ENCODE results near the gene LRRC1. TPM values are rescaled to one million over a fixed set of nuclear protein-coding genes. Genes with fewer than 3 reads are reported as not detected.

The LRRC1 gene
- total and polyA plus RNA-seq, 2 experiments from 2014 or later, result 11.3 to 16.6 TPM

DNA sequence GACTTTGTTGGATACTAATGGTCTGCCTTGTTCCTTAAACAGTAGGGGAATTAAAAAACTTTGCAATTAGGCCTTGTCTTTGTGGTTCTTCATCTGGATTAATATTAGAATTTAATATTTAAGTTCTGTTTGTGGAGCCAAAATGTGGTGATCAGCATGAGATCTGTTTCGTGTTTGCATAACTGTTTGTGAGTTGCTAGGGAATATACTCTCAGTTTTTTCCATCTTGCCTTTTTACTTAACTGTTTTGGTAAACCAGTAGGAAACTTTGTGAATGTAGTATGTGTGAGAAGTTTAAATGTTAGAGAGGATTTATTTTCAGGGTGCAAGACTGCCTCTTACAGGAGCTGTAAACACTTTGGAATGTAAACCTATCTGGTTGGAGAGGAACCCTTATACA is 35.6 kb downstream of the LRRC1 start:
- no peak overlapping the region for H3K4me3 Mint-ChIP-seq
- peak overlapping the region; percentile 76; the same call in 1 of the 2 replicates for H3K27ac Mint-ChIP-seq
- Histone ChIP-seq H3K27me3 (ENCODE audit: insufficient read depth) (no peaks in the 10 kb centered on the region), H3K9me2 (ENCODE audit: insufficient read depth) (no peaks in the 10 kb centered on the region), H2AFZ (no peak overlapping the region), H3K4me2 (peak overlapping the region; percentile 18), H3K79me2 (replicated peaks; ENCODE audit: insufficient read depth) (peaks cover 65% of the 10 kb centered on the region), H3K4me3 (no peak overlapping the region), H4K20me1 (replicated peaks; ENCODE audit: insufficient read depth) (no peaks in the 10 kb centered on the region), H3K36me3 (ENCODE audit: insufficient read depth) (no peaks in the 10 kb centered on the region), H3K27ac (ENCODE audit: low read depth) (no peak overlapping the region), H3K4me1 (ENCODE audit: insufficient read depth) (peaks cover 25% of the 10 kb centered on the region), H3F3A (replicated peaks; ENCODE audit: low read depth) (no peaks in the 10 kb centered on the region)
- no peaks in the 10 kb centered on the region for H3K27me3 Mint-ChIP-seq (ENCODE audit: insufficient read depth, low read depth, poor library complexity)
- no peaks in the 10 kb centered on the region for H3K9me3 Mint-ChIP-seq
- H3K4me1 Mint-ChIP-seq, result peaks cover 44% of the 10 kb centered on the region
- ATAC-seq, result no peak
- no peak for DNase-seq (ENCODE audit: low spot score)
- TF ChIP-seq EZH2 (IDR thresholded peaks at IDR 0.05; ENCODE audit: low read depth, unreplicated experiment), result no peak
- TF ChIP-seq, protein P1, sequence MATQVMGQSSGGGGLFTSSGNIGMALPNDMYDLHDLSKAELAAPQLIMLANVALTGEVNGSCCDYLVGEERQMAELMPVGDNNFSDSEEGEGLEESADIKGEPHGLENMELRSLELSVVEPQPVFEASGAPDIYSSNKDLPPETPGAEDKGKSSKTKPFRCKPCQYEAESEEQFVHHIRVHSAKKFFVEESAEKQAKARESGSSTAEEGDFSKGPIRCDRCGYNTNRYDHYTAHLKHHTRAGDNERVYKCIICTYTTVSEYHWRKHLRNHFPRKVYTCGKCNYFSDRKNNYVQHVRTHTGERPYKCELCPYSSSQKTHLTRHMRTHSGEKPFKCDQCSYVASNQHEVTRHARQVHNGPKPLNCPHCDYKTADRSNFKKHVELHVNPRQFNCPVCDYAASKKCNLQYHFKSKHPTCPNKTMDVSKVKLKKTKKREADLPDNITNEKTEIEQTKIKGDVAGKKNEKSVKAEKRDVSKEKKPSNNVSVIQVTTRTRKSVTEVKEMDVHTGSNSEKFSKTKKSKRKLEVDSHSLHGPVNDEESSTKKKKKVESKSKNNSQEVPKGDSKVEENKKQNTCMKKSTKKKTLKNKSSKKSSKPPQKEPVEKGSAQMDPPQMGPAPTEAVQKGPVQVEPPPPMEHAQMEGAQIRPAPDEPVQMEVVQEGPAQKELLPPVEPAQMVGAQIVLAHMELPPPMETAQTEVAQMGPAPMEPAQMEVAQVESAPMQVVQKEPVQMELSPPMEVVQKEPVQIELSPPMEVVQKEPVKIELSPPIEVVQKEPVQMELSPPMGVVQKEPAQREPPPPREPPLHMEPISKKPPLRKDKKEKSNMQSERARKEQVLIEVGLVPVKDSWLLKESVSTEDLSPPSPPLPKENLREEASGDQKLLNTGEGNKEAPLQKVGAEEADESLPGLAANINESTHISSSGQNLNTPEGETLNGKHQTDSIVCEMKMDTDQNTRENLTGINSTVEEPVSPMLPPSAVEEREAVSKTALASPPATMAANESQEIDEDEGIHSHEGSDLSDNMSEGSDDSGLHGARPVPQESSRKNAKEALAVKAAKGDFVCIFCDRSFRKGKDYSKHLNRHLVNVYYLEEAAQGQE (IDR thresholded peaks at IDR 0.05; ENCODE audit: unreplicated experiment), result no peak
- H3K36me3 Mint-ChIP-seq (ENCODE audit: low read depth), result no peaks in the 10 kb centered on the region

DNA sequence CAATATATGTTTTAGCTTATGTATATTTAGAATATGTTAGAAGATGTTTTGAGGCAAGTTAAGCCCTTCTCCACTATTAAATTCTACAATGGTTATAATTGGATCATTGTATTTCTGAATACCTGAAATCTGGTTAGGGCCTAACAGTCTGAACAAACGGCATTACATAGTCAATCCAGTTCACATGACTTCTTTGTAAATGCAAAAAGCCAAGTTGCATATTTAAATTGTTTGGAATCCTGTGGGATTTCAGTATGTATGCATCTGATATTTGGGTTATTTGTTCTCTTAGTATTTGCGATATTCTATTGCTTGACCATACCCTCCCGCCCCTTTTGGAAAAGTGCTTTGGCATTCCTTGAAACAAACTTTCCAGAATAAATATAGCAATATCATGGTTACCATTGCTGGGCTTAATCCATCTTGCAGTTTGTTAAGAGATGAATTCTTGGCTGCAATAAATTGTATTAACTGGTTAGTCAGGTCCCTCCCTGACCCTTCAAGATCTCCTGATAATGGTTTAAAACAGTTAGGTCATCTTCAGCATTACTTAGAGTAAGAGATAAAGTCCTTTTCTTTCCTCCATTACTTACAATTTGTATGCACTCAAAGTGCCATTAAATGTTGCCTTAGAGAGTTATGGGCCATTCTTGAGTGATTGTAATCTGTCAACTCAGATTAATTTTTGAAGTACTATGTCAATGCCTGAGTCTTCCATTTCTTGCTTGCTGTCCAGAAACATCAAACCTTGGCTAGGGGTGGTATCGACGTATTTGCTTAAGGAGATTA is 36.5 kb downstream of the LRRC1 start:
- no peaks in the 10 kb centered on the region for H3K9me3 Mint-ChIP-seq
- H3K4me1 Mint-ChIP-seq, result peaks cover 41% of the 10 kb centered on the region
- Histone ChIP-seq H3K79me2 (replicated peaks; ENCODE audit: insufficient read depth) (peaks cover 57% of the 10 kb centered on the region), H2AFZ (no peak overlapping the region), H3K36me3 (ENCODE audit: insufficient read depth) (no peaks in the 10 kb centered on the region), H3K4me3 (no peak overlapping the region), H4K20me1 (replicated peaks; ENCODE audit: insufficient read depth) (no peaks in the 10 kb centered on the region), H3K27me3 (ENCODE audit: insufficient read depth) (no peaks in the 10 kb centered on the region), H3K27ac (ENCODE audit: low read depth) (no peak overlapping the region), H3K4me1 (ENCODE audit: insufficient read depth) (peaks cover 23% of the 10 kb centered on the region), H3K9me2 (ENCODE audit: insufficient read depth) (no peaks in the 10 kb centered on the region), H3F3A (replicated peaks; ENCODE audit: low read depth) (no peaks in the 10 kb centered on the region), H3K4me2 (no peak overlapping the region)
- ATAC-seq (no peak), DNase-seq (ENCODE audit: low spot score) (no peak)
- no peaks in the 10 kb centered on the region for H3K36me3 Mint-ChIP-seq (ENCODE audit: low read depth)
- no peak overlapping the region for H3K4me3 Mint-ChIP-seq
- H3K27me3 Mint-ChIP-seq (ENCODE audit: insufficient read depth, low read depth, poor library complexity), result no peaks in the 10 kb centered on the region
- no peak overlapping the region for H3K27ac Mint-ChIP-seq
- no peak for TF ChIP-seq EZH2phosphoT487 (IDR thresholded peaks at IDR 0.05; ENCODE audit: unreplicated experiment)
- TF ChIP-seq NANOG (IDR thresholded peaks at IDR 0.05; ENCODE audit: borderline replicate concordance), result no peak
- TF ChIP-seq POLR2AphosphoS5 (IDR thresholded peaks at IDR 0.05; ENCODE audit: low read depth), result no peak
- no peak for TF ChIP-seq JUNB (IDR thresholded peaks at IDR 0.05; ENCODE audit: unreplicated experiment)
- TF ChIP-seq STAT1 (IDR thresholded peaks at IDR 0.05; ENCODE audit: unreplicated experiment), result no peak
- TF ChIP-seq ZNF114 (CRISPR knock-in tag; IDR thresholded peaks at IDR 0.05), result no peak
- TF ChIP-seq, protein P1 (IDR thresholded peaks at IDR 0.05; ENCODE audit: unreplicated experiment), result no peak
- no peak for TF ChIP-seq CREB1 (CRISPR knock-in tag; IDR thresholded peaks at IDR 0.05; ENCODE audit: low read depth)
- TF ChIP-seq, protein P2, sequence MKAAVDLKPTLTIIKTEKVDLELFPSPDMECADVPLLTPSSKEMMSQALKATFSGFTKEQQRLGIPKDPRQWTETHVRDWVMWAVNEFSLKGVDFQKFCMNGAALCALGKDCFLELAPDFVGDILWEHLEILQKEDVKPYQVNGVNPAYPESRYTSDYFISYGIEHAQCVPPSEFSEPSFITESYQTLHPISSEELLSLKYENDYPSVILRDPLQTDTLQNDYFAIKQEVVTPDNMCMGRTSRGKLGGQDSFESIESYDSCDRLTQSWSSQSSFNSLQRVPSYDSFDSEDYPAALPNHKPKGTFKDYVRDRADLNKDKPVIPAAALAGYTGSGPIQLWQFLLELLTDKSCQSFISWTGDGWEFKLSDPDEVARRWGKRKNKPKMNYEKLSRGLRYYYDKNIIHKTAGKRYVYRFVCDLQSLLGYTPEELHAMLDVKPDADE (IDR thresholded peaks at IDR 0.05), result no peak
- TF ChIP-seq ZNF331 (CRISPR knock-in tag; IDR thresholded peaks at IDR 0.05; ENCODE audit: low read depth), result no peak
